Activated effector memory CD4-positive, alpha-beta T cell treated with Interleukin-2 at 50 U/mL for 16 hours (primary cell): Measurements from ENCODE around the gene ZDHHC16.
"Not testable (repeated sequence)": the region's sequence is repeated elsewhere in the genome, so short reads cannot be mapped to it uniquely, and the experiment has no call there.

Experiments
- DNase-seq: peaks from one replicate; pipeline ENCODE4 v3.0.0-alpha.2; 2020

Gene ZDHHC16

DNA sequence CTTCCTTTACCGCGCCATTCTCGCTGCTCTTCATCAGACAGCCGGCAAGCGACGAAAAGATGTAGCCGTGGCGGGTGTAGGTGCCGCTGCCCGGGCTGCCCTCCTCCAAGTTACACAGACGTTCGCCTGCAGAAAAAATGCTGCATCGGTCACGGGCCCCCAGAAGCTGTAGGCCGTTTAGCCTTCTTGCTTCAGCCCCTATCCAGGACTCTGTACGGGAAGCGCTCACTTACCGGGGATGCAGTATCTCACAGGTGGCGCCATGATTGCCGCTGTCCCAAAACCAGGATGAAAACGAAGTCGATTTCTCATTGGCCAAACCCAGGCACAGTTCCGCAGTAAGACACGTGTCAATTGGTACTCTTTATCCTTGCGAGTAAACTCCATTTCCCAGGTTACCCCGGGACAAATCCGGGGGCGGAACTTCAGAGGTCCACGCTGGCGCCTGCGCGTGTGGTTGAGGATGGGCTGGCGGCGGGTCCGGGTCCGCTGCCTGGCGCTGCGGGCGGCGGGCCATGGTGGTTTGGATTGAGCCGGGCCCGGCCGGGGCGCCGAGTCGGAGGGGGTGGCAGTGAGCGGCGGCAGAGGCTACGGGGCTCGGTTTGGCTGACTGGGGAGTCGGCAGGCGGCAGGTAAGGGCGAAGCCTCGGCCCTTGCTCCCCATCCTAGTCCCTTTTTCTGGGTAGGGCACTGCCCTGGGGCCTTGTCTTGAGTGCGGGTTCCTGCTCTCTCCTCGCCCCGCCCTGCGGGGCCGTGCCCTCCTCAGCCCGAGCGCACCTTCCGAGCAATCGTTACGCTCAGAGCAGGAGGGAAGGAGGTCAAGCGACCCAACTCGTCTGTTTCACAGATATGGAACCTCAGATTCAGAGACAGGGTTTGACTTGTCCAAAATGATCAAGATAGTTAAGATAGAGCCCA is at the start of gene ZDHHC16, which contains the start of gene EXOSC1:
Gene ZDHHC16 (plus strand): TSS at position 454 of the 918 bp plus-strand sequence. CDS start 5,501 bp downstream, outside the sequence.
Gene EXOSC1 (minus strand): TSS at position 285 of the 918 bp plus-strand sequence. CDS start 21 bp downstream, at position 264.
- peak; percentile 84 for DNase-seq

DNA sequence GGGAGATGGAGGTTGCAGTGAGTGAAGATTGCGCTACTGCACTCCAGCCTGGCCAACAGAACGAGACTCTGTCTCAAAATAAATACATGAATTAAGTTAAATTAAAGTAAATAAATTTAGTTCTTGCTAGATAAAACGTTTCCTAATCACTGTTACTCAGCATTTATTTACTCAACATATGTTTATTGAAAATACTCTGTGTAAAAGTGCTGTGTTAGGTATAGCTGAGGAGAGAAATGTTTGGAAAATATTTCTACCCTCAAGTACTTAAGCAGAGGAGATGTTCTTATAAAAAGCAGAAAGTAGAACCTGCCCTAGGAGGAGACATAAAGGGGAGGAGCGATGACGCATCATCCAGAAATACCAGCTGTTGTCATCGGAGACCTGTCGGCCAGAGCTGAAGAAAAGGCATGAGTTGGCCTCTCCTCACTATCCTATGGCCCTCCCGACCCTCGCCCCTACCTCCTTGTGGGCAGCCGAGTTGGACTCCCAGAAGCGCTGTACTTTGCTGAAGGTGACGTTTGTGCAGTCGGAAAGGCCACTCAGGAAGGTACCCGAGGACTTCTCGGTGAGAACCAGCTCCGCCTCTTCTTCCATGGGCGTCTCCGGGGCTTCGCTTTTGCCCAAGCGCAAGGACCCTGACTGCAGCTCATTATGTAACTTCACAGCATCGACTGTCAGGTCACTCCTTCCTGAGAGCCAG is 46.0 kb upstream of the ZDHHC16 start:
- no peak for DNase-seq

DNA sequence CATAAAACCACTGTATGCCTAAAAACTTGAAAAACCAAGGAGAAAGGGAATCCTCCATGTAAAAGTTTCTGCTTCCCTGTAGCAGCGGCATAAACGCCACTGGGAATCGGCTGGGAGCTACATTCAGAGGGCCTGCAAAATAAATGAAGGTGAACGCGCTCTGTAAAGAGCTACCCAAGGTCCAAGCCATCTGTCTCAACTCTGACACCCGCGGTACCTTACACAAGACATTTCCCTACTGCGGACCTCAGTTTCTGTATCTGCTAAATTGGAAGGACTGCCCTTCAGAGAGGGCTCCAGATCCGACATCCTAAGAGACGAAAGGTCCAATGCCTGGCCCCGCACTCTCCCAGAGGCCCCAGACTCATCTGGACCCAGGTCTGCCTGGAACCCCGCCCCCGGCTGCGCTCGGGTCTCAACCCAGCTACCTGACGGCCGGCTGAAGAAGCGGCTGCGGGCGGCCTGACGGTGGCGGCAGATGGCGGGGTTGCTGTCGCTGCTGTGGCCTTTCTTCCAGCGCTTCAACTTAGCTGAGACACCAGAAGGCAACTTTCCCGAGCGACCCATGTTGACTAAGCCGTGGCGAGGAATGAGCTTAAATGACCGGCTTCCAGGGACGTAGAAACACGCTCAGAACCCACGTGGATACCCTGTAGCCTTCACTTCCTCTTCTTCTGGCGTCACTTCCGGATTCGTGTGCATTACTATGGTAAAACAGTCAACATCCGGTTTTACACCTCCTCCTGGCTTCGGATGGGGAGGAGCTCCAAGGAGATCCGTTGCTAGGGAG is 45.1 kb upstream of the ZDHHC16 start, which contains the start of gene RRP12:
Gene RRP12 (minus strand): TSS at position 676 of the 790 bp plus-strand sequence. CDS start 109 bp downstream, at position 567.
- peak; percentile 64 for DNase-seq

DNA sequence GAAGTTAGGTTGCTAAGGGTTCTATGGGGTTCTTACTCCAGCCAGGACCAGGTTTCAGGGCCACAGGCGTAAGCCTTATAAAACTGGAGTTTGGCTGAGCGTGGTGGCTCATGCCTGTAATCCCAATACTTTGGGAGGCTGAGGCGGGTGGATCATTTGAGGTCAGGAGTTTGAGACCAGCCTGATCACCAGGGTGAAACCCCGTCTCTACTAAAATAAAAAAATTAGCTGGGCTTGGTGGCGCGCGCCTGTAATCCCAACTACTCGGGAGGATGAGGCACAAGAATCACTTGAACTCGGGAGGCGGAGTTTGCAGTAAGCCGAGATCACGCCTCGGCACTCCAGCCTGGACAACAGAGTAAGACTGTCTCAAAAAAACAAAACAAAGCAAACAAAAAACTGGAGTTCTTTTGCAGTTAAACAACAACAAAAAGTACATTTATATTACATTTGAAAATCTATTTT is 44.5 kb upstream of the ZDHHC16 start:
- DNase-seq, result no peak

DNA sequence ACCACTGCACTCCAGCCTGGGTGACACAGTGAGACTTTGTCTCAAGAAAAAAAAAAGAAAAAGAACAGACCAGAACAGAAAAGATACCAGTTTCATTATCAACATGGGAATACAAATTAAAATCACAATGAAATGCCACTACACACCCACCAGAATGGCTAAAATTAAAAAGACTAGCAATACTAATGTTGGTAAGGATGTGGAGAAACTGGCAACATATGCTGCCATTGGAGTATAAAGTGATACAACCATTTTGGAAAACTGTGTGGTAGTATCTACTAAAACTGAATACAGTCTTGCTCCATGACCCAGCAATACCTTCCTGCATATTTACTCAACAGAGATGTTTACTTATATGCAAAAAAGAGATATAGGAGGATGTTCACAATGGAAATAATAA is 41.9 kb upstream of the ZDHHC16 start:
- no peak for DNase-seq

DNA sequence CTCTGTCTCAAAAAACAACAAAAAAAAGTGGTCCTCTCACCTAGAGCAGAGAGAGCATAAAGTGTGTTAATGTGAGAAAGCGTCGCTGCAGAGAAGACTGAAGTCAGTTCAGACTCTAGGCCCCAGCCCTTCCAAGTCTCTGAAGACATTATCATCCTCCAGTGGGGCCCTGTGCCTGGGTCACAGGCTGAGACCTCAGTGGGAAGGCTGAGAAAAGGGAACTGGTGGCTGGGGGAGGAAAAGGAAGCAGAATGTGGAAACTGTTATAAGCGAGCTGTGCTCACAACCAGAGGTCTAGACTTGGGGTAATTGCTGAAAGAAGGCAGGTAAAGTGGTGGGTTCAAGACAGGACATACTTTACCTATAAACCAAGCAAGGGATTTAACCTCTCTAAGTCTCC is 39.9 kb upstream of the ZDHHC16 start:
- no peak for DNase-seq

DNA sequence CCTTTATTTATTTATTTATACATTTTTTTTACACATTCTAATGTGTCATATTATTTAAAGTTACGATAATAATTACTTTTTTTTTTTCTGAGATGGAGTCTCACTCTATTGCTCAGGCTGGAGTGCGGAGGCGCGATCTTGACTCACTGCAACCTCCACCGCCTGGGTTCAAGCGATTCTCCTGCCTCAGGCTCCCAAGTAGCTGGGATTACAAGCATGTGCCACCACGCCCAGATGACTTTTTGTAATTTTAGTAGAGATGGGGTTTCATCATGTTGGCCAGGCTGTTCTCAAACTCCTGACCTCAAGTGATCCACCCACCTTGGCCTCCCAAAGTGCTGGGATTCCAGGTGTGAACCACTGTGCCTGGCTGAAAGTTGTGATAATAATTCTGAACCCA is 39.5 kb upstream of the ZDHHC16 start:
- DNase-seq, result not testable (repeated sequence)

DNA sequence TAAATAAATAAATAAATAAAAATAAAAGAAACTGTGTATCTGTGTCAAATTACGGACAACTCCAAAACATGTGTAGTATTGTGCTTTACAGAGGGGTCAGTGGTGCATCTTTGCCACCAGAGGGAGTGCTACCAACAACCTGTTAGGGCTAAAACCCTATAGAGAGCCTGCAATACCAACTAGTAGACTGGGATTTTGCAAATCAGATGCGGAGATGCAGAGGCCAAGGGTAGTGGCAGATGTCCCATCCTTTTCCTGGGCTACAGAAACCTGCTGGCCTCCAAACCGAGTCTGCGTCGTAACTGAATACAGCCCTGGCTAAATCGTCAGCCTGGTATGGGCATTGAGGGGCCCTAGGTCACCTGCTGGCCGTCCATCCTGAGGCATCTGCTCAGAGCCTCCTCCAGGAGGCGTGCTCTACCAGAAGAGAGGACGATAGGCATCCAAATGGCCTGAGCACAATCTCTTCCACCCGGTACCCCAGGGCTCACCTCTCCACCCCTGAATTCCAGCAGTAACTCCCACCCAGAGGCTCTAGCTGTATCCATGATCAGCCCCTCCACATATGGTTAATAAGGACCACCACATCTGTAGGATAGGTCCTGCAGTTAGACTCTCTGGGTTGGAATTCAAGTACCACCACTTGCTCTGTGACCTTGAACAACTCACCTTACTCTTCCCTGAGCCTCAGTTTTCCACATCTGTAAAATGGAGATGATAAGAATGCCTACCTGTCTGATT is 38.6 kb upstream of the ZDHHC16 start:
- peak; percentile 49 for DNase-seq

DNA sequence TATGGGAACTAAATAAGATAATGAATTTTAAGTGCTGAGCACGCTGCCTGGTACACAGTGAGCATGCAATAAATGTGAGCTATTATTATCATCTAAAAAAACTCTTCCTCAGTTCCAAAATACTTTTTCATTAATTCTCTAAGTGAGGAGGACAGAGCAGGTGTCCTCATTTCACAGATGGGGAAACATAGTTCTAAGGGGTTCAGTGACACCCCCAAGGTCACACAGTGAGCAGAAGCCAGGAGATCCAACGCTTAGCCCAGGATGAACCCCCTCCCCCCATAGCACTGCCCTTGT is 38.1 kb upstream of the ZDHHC16 start:
- no peak for DNase-seq

DNA sequence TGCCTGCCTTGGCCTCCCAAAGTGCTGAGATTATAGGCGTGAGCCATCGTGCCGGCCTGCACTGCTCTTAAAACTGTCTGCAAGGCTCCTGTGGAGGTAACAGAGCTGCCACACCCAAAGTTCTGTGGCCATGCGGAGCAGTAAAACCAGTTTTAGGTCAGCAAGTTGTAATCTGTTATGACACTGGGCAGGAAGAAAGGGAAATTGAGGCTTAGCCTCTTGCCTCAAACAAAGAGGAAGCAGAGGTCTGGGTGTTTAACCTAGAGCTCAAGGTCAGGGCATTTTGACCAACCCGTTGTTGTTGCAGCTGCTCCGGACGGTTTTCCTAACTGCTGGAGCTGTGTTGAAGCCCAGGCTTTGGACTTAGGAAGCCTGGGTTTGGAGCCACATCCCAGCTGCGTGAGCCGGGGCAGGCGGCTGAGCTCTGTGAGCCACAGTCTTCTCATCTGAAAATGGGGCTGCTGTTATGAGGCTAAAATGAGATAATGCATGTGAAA is 37.4 kb upstream of the ZDHHC16 start:
- no peak for DNase-seq

DNA sequence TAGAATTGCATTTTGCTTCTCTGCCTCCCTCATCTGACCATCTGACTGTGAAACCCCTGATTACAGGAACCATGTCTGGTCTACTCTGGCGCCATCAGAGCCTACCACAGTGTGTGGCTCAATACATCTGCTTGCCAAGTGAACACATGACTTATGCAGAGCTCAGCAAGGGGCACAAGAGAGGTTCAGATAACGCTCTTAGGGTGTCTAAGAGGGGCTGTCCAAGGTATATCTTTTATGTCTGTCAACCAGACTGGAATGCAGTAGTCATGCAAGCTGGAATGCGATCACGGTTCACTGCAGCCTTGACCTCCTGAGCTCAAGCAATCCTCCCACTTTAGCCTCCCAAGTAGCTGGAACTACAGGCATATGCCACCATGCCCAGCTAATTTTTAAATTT is 34.6 kb upstream of the ZDHHC16 start:
- DNase-seq, result no peak

DNA sequence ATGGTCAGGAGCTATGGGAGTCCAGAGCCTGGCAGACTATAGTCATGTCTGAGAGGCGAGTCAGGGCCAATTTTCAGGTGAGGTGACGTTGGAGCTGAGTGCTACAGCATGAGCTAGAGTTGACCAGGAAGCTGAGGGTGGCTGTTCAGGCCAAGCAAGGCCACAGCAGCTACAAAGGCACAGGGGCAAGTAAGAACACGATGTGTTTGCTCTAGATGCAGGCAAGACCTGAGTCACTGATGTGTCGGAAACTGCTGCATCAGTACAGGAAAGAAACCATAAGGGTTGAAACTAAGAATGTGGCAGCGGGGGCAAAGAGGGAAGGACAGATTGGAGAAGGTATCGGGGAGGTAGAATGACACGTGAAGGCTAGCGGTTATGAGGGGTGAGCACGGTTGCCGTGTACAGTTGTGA is 33.1 kb upstream of the ZDHHC16 start:
- DNase-seq, result no peak

DNA sequence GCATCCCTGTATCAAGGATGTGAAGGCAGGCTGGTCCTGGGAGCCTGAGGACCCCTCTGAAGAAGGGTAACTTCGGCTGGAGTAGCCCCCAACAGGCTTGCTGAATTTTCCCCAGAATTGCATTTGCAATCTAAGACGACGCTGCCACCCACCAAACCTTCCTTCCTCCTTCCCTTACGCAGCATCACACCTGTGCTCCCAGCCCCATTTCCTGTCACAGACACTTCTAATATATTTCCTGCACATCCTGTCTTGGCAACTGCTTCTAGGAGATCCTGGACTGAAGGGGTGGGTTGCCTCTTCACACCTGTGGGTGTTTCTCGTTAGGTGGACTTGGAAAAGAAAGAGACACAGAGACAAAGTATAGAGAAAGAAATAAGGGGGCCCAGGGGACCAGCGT is 29.4 kb upstream of the ZDHHC16 start:
- DNase-seq, result no peak

DNA sequence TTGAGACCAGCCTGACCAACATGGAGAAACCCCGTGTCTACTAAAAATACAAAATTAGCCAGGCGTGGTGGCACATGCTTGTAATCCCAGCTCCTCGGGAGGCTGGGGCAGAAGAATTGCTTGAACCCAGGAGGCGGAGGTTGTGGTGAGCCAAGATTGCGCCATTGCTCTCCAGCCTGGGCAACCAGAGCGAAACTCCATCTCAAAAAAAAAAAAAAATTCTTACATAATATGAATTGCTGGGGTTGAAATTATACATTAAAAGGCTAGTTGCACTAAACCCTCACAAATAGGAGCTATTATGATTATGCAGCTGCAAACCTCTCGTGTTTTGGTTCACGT is 22.2 kb upstream of the ZDHHC16 start:
- DNase-seq, result not testable (repeated sequence)

DNA sequence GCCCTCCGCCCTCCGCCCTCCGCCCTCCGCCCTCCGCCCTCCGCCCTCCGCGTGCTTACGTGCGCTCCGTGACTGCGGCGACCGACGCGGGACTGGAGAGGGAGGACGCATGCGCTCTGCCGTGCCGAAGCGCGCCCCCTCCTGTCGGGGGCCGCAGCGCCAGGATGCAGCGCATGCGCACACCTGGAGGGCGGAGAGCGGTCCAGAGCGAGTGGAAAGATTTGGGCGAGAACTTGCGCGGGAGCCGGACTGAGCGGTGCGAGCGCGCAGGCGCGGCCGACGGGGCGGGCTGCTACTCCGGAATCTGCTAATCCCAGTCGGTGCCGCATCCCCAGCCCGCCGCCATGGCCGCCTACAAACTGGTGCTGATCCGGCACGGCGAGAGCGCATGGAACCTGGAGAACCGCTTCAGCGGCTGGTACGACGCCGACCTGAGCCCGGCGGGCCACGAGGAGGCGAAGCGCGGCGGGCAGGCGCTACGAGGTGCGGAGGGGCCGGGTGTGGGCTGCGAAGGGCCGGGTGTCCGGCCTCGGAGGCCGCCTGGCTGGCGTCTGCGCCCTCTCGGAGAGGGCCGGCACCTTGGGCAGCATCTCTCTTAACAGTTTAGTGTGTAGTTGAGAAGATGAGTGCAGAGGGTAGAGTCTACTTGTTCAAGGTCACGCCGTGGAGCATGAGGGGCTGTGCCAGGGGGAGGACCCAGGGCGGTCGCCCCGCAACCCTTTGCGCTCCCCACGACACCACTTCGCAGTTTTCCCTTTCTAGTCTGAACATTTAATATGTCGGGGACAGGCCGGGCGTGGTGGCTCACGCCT is 19.8 kb upstream of the ZDHHC16 start, which contains the start of gene PGAM1:
Gene PGAM1 (plus strand): TSS at position 228 of the 812 bp plus-strand sequence. CDS start 117 bp downstream, at position 345.
- DNase-seq, result peak; percentile 95

DNA sequence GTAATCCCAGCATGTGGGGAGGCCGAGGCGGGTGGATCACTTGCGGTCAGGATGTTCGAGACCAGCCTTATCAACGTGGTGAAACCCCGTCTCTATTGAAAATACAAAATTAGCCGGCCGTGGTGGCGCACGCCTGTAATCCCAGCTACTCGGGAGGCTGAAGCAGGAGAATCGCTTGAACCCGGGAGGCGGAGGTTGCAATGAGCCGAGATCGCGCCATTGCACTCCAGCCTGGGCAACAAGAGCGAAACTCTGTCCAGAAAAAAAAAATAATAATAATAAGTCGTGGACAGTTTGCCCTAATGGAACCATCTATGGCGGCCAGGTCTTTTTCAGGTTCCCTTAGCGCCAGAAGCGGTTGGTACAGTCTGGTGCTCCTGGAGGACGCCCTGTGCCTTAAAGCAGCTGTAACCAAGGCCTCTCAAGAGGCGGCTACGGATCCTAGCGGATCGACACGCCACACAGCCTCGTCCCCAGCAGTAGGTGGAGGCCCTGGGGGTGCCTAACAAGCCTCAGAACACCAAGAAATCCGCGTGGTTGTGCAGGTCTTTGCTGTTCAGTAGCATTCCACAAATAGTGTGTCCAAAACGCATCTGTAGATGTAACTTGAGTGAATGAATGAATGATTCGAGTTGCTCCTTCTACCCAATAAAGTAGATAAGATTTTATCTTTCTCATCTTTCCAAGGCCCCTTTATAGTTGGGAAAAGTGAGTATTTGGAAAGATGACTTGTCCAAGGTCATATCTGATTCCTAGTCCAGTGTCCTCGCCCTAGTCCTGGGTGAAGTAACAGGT is 19.0 kb upstream of the ZDHHC16 start:
- DNase-seq, result no peak

DNA sequence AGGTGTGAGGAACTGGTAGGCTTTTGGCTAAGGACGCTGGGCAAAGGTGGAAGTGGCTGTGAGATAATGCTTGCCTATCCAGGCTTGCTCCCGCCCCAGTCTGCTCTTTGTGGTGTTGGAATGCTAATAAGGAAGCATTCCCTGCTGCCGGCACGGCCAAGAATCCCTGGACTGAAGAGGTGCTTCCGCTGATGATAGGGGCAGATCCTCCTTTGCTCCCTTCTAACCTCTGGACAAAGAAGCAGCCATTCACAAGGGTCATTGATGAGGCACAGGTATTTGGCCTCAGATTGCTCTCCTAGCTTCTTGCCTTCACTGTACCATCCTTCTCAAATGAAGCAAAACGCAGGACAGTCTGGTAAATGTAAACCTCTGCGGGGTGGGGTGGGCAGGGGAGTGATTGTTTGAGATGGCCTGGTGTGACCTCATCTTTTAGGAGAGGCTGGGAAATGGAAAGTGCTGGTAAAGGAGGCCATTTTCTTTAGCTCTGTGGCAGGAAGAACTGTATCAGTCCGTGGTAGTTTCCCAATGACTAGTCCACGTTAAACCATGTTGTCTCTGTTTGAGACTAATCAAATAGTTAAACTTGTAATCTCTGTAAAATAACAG is 18.3 kb upstream of the ZDHHC16 start:
- DNase-seq, result no peak

DNA sequence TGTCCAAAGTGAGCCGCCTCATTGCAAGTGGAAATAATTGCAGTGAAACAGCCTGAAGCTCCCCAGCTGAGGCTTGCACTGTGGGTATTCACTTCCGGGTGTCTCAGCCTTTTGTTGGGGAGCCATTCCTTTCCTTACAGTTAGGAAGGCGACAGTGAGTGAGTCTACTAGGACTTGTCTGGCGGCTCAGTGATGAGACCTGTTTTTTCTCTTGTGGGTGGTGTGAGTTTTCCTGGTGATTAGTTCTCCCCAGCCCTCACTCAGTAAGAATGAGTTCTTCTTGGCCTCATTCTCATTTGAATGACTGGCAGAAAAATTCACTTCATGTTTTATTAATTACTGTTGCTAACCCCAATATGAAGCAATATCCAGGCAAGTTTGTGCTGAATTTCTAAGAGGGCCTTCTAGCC is 17.4 kb upstream of the ZDHHC16 start:
- no peak for DNase-seq

DNA sequence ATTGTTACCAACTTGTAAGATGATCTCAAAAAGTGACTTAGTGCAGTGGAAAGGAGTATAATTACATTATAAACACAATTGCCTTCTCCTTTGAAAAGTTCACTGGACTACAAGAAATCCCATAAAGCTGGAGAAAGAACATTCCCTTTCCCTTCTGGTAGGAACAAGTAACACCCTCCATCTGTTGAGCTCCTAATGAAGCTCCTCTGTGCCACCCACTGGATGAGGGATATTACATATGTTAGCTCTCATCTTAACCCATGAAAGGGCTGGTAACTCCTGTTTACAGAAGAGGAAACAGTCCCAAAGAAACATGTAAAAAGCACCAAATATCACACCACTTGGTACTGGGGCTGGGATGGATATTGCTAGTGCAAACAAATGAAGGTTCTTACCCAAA is 11.9 kb upstream of the ZDHHC16 start:
- no peak for DNase-seq

DNA sequence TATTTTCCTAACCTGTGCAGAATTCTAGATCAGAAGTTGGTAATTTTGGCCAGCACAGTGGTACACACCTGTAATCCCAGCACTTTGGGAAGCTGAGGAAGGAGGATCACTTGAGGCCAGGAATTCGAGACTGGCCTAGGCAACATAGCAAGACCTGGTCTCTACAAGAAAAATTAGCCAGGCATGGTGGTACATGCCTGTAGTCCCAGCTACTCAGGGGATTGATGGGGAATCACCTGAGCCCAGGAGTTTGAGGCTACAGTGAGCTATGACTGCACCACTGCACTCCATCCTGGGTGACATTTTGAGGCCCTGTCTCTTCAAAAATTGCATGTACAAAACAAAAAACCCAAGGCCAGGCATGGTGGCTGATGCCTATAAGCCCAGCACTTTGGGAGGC is 11.4 kb upstream of the ZDHHC16 start:
- DNase-seq, result no peak
